Stimulated activated CD4-positive, alpha-beta T cell treated with anti-CD3 and anti-CD28 coated beads, Interleukin-1b, Interleukin-23, amount 100 ng/mL, for 1 hour (primary cell): ENCODE measurements around the gene XPC.

Source experiments
- DNase-seq, 2 donors: peaks; one replicate each; pipeline ENCODE4 v3.0.0-alpha.2; 2020; ENCODE audit warnings: low read depth in 2 of 2

The XPC gene

DNA sequence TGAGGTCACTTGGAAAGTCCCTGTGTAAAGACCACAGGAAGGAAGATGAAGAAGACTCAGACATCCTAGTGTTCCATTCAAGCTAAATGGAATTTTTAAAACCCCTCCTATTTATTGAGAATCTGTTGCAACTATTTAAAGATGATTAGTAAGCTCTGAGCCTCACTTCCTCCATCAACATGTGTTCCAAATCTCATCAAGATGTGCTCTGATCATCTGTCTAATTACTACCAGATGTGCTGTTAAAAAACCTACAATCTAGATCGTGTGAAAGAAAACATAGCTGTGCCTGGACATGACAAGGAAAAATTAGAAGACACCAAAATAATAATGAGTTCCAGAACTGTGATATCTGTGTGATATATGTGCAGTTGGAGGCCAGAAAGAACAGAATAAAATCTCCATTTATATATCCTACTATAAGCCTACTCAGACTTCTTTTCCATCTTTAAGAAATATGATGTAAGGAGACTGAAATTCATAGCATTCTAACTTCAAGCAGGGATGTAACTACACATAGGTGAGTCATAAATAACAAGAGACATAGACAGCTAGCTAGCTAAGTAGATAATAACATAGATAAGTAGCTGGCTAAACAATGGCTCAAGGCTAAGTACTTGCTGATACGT lies 7.8 kb downstream of the XPC start:
- DNase-seq, result no peak

DNA sequence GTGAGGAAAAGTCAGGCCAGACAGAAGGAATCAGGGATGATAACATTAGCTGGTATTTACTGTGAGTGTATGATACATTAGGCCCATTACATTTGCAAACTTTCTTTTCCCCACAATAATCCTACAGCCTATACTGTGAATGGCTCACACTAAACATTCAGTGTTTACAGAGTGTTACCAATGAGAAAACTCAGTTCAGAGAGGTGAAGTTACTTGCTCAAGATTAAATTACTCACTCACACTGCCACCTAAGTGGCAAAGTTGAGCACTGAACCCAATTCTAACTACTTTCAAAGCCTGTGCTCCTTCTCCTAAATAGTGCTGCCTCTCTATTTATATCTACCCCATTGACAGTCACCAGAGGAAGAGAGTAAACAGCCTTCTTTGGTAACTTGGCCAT lies 8.5 kb downstream of the XPC start:
- DNase-seq, result no peak

DNA sequence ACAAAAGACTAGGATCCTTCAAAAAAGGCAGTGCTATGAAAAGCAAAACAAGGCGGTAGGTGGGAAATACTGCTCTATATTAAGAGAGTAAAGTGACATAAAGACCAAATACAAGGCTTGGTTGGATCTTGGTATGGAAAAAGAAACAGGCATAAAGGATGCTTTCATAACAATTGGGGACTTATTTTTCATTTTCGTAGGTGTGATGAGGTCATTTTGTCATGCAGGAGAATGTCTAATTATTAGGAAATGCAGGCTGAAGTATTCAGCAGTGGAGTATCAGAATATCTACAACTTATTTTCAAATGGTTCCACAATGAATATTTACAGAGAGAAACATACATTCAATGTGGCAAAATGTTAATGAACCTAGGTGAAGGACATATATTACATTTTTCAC lies 9.0 kb downstream of the XPC start:
- DNase-seq, result no peak

- no peak for DNase-seq
Measured at GRCh38 chr3:14166877-14167603, 11.4 kb downstream of the XPC start.

- no peak for DNase-seq
Measured at GRCh38 chr3:14162178-14162577, 16.2 kb downstream of the XPC start.

- no peak for DNase-seq
Measured at GRCh38 chr3:14161282-14161681, 17.1 kb downstream of the XPC start.

GRCh38 chr3:14159426-14159825 lies 19.0 kb downstream of the XPC start:
- DNase-seq, result no peak

DNA sequence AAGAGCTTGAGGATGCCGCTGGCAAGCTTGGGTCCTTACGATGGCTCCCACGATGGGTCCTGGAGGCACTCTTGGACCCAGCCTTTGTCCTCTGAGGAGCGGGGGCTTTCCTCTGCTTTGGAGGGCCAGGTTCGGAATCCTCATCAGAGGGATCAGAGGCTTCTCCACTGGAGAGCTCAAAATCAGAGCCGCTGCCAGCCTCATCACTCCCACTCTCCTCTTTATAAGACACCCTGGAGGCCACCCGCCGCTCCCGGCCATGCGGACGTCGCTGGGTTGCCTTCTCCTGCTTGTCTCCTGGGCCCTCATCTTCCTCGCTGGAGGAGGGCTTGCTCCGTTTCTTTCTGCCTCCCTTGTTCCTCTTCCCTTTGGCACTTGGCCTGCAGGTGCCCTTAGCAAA lies 20.0 kb downstream of the XPC start:
- no peak for DNase-seq

DNA sequence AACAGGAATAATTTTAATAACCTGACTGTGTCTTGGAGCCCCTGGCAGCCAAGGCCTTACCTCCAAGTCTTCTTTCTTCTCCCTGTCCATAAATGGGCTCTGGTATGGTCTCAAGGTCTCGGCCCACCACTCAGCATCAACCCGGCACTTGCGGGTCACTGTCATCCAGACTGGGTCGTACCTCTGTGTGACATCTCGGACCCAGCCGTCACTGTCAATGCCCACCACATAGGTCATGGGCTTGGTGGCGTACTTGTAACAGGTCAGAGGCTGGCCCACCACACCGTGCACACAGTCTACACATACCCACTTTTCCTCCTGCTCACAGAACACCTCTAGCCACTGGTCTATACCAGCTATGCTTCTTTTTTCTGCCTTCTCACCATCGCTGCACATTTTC lies 20.4 kb downstream of the XPC start:
- DNase-seq, result no peak

- DNase-seq, result no peak
Measured at GRCh38 chr3:14156843-14157561, 21.4 kb downstream of the XPC start.

DNA sequence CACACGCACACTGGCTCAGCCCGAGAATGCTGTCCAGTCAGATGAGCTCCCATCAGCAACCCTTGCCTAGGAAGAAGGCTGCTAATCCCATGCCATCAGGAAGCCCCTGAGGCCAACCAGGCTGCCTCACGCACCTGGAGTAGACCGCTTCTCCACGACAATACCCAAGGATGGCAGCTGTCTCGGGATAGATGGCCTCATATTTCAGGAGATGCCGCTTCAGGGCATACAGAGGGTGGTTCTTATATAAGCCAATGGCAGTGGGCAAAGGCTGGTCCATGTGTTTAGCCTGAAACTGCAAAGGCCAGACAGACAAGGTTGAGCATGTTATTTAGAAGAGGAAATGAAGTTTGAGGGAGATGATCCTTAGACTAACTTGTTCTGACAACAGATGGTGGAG lies 22.2 kb downstream of the XPC start:
- no peak for DNase-seq

DNA sequence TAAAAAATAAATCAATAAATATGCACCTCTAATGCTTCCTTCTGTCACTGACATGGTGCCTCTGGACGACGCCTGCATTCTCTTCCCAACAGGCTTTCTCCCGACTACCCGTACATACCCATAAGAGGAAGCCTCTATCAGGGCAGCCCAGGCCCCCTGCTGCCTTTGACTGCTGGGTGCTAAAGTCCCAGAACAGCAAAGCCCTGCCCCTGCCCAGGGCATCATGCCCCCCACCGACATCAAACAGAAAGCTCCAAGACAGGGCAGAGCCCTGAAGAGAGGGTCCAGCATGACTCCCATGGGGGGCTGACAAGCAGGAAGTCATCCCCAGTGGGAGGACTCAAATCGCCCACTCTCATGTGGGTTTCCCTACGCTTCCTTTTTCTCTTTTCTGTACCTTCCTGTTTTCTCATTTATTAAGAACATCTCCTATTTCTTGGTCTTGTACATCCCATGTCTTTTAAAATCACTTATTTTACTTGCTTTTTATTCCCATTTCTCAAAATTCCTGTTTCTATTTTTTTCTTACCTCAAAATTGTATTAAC lies 23.4 kb downstream of the XPC start:
- DNase-seq, result no peak

GRCh38 chr3:14154276-14154675 lies 24.1 kb downstream of the XPC start:
- DNase-seq, result no peak

DNA sequence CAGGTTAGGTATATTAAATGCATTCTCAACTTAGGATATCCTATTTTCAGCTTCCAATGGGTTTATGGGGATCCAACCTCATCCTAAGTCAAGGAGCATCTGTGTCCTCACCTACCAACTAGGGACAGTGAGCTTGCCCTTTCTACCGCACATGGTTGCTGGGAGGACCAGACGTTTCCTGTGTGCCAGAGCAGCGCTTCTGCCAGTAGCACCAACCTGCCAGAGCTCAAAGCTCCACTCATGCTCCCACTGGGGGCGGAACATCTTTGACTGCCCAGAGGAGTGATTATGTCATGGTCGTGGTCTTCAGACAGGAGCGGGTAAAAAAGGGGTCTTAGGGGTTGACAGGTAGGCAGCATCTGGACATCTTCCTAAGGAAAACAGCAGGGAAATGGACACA lies 24.7 kb downstream of the XPC start:
- no peak for DNase-seq

- DNase-seq, result no peak
Measured at GRCh38 chr3:14152963-14153355, 25.4 kb downstream of the XPC start.

- no peak for DNase-seq
Measured at GRCh38 chr3:14152233-14152962, 26.0 kb downstream of the XPC start.

GRCh38 chr3:14151471-14152083 lies 26.8 kb downstream of the XPC start:
- DNase-seq, result no peak

GRCh38 chr3:14150491-14151230 lies 27.7 kb downstream of the XPC start:
- no peak for DNase-seq

DNA sequence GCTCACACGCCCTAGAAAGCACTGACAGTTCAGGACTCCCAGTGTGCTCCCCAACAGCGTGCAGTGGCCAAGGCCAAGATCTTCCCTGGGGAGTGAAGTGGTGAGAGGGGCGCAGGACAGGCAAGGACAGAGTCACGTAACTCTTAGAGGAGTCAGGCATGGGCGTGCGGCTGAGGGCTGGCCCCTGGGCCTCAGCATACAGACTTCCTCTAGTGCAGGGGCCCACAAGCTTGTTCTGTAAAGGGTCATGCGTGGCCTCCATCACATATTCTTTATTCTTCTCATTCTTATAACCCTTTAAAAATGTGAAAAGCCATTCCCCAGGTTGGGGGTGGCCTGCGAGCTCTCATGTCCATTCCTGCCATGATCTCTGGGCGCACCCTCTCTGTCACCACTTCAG lies 28.3 kb downstream of the XPC start:
- no peak for DNase-seq

- DNase-seq, result no peak
Measured at GRCh38 chr3:14148041-14148985, 30.1 kb downstream of the XPC start.
